Measurements from ENCODE around the gene PDS5A. TPM values are rescaled to one million over a fixed set of nuclear protein-coding genes. Genes with fewer than 3 reads are reported as not detected.
"Not testable (repeated sequence)": the region's sequence is repeated elsewhere in the genome, so short reads cannot be mapped to it uniquely, and the experiment has no call there.

The PDS5A gene
- polyA plus RNA-seq, 5 donors: 51.1 to 80.0 (median 65.8) TPM

- DNase-seq: no peak
Measured at GRCh38 chr4:39905656-39906055, 72.1 kb downstream of the PDS5A start.

- DNase-seq: not testable (repeated sequence)
Measured at GRCh38 chr4:39905019-39905418, 72.7 kb downstream of the PDS5A start.

- no peak for DNase-seq
Measured at GRCh38 chr4:39900966-39901365, 76.7 kb downstream of the PDS5A start.

GRCh38 chr4:39899291-39899690 lies 78.4 kb downstream of the PDS5A start:
- DNase-seq: no peak

GRCh38 chr4:39898015-39898414 lies 79.7 kb downstream of the PDS5A start:
- no peak for DNase-seq

GRCh38 chr4:39893693-39894072 lies 84.0 kb downstream of the PDS5A start:
- no peak for DNase-seq

- no peak for DNase-seq
Measured at GRCh38 chr4:39892988-39893692, 84.6 kb downstream of the PDS5A start.

- no peak for DNase-seq
Measured at GRCh38 chr4:39889226-39889625, 88.5 kb downstream of the PDS5A start.

GRCh38 chr4:39888541-39888940 lies 89.2 kb downstream of the PDS5A start:
- no peak for DNase-seq

GRCh38 chr4:39883646-39884045 lies 94.1 kb downstream of the PDS5A start:
- no peak for DNase-seq

GRCh38 chr4:39881789-39882188 lies 95.9 kb downstream of the PDS5A start:
- no peak for DNase-seq

GRCh38 chr4:39877971-39878370 lies 99.7 kb downstream of the PDS5A start:
- DNase-seq: no peak

- DNase-seq: no peak
Measured at GRCh38 chr4:39873823-39874222, 103.9 kb downstream of the PDS5A start.

GRCh38 chr4:39865280-39865679 lies 112.4 kb downstream of the PDS5A start:
- no peak for DNase-seq

- no peak for DNase-seq
Measured at GRCh38 chr4:39864391-39864790, 113.3 kb downstream of the PDS5A start.

- DNase-seq: no peak
Measured at GRCh38 chr4:39860804-39861203, 116.9 kb downstream of the PDS5A start.

- no peak for DNase-seq
Measured at GRCh38 chr4:39855909-39856512, 121.7 kb downstream of the PDS5A start.

- DNase-seq: no peak
Measured at GRCh38 chr4:39852636-39853035, 125.1 kb downstream of the PDS5A start.

- DNase-seq: no peak
Measured at GRCh38 chr4:39850727-39851126, 127.0 kb downstream of the PDS5A start.

- no peak for DNase-seq
Measured at GRCh38 chr4:39846705-39847104, 131.0 kb downstream of the PDS5A start.

GRCh38 chr4:39846120-39846519 lies 131.6 kb downstream of the PDS5A start:
- no peak for DNase-seq

GRCh38 chr4:39841894-39842293 lies 135.8 kb downstream of the PDS5A start:
- no peak for DNase-seq

- not testable (repeated sequence) for DNase-seq
Measured at GRCh38 chr4:39840516-39840915, 137.2 kb downstream of the PDS5A start.

GRCh38 chr4:39840027-39840426 lies 137.7 kb downstream of the PDS5A start:
- DNase-seq: no peak
